Measurements from ENCODE around the gene MROH8.

- TF ChIP-seq, protein P1, sequence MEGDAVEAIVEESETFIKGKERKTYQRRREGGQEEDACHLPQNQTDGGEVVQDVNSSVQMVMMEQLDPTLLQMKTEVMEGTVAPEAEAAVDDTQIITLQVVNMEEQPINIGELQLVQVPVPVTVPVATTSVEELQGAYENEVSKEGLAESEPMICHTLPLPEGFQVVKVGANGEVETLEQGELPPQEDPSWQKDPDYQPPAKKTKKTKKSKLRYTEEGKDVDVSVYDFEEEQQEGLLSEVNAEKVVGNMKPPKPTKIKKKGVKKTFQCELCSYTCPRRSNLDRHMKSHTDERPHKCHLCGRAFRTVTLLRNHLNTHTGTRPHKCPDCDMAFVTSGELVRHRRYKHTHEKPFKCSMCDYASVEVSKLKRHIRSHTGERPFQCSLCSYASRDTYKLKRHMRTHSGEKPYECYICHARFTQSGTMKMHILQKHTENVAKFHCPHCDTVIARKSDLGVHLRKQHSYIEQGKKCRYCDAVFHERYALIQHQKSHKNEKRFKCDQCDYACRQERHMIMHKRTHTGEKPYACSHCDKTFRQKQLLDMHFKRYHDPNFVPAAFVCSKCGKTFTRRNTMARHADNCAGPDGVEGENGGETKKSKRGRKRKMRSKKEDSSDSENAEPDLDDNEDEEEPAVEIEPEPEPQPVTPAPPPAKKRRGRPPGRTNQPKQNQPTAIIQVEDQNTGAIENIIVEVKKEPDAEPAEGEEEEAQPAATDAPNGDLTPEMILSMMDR (conservative IDR thresholded peaks at IDR 0.05; ENCODE audit: low read length), result no peak
- TF ChIP-seq EZH2phosphoT487 (IDR thresholded peaks at IDR 0.05; ENCODE audit: borderline replicate concordance, low read depth, low read length), result no peak
Observed at GRCh38 chr20:37095108-37095598, 84.2 kb downstream of the MROH8 start.

All from OCI-LY7 (cell line).